H1 (cell line): ENCODE measurements around the gene CORO2B. TPM values are rescaled to one million over a fixed set of nuclear protein-coding genes. Genes with fewer than 3 reads are reported as not detected.

Experiments used
- CTCF ChIA-PET: fragments of 300-600 bp; sonication (Branson Sonifier 250); formaldehyde crosslinking; loops from one replicate; lab custom pipeline; 2021; ENCODE audit not compliant: partially characterized antibody; lab: Charles Lee
- POLR2A ChIA-PET: fragments of 300-600 bp; sonication (Branson Sonifier 250); formaldehyde crosslinking; loops from one replicate; lab custom pipeline; 2021; ENCODE audit warnings: inconsistent platforms; ENCODE audit not compliant: partially characterized antibody; lab: Charles Lee
- DNase-seq, 2 experiments: peaks; one replicate each; pipeline versions ENCODE4 v3.0.0 to v3.0.0-alpha.2; 2010 to 2022; ENCODE audit warnings: low spot score in 2 of 2, low read depth in 1 of 2, mixed read lengths in 1 of 2
- FAIRE-seq: peaks from 2 replicates; lab custom pipeline; 2011; peaks lifted over from hg19 to GRCh38; lab: Jason Lieb, UNC
- H2AFZ ChIP-seq: 2 replicates; pipeline ENCODE4 v1.8.1; 2012; ENCODE audit warnings: low read length, inconsistent platforms
- H2AK5ac ChIP-seq: 2 replicates; pipeline ENCODE4 v1.6.1; 2013; ENCODE audit warnings: low read depth, low read length
- H2BK120ac ChIP-seq: replicated peaks from 2 replicates; pipeline ENCODE3; 2013; ENCODE audit warnings: low read depth, low read length, inconsistent platforms
- H2BK12ac ChIP-seq: 2 replicates; pipeline ENCODE4 v1.6.1; 2013; ENCODE audit warnings: low read depth, low read length
- H2BK15ac ChIP-seq: 2 replicates; pipeline ENCODE4 v1.6.1; 2013; ENCODE audit warnings: low read length
- H2BK20ac ChIP-seq: 2 replicates; pipeline ENCODE4 v1.6.1; 2013; ENCODE audit warnings: low read length
- H2BK5ac ChIP-seq: 2 replicates; pipeline ENCODE4 v1.6.1; 2013; ENCODE audit warnings: low read depth, low read length
- H3K14ac ChIP-seq: 2 replicates; pipeline ENCODE4 v1.6.1; 2013; ENCODE audit warnings: inconsistent platforms; ENCODE audit not compliant: insufficient read length
- H3K18ac ChIP-seq: 2 replicates; pipeline ENCODE4 v1.6.1; 2013; ENCODE audit warnings: low read length; ENCODE audit errors: extremely low read depth
- H3K23ac ChIP-seq: 2 replicates; pipeline ENCODE4 v1.6.1; 2013; ENCODE audit warnings: inconsistent platforms; ENCODE audit not compliant: insufficient read length
- H3K23me2 ChIP-seq: 2 replicates; pipeline ENCODE4 v1.6.1; 2013; ENCODE audit warnings: low read depth, low read length
- H3K27ac ChIP-seq: 2 replicates; pipeline ENCODE4 v1.6.1; 2011; ENCODE audit warnings: low read depth, low read length, inconsistent platforms
- H3K27me3 ChIP-seq, 4 experiments: replicated peaks in 1 of 4; 1 replicate in 1 of 4; 2 replicates in 3 of 4; pipeline versions ENCODE4 v1.6.1 to v1.8.1; 2011 to 2013; ENCODE audit warnings: low read length in 3 of 4, mild to moderate bottlenecking in 3 of 4, inconsistent platforms in 2 of 4, mixed read lengths in 2 of 4, moderate library complexity in 1 of 4; ENCODE audit not compliant: control insufficient read depth in 3 of 4, insufficient read depth in 3 of 4; ENCODE audit errors: extremely low read depth in 1 of 4
- H3K36me3 ChIP-seq, 4 experiments: 2 replicates each; pipeline versions ENCODE4 v1.6.1 to v1.8.1; 2011 to 2013; ENCODE audit warnings: mild to moderate bottlenecking in 4 of 4, low read length in 3 of 4, moderate library complexity in 2 of 4, control low read depth in 1 of 4, inconsistent platforms in 1 of 4; ENCODE audit not compliant: insufficient read depth in 4 of 4, control insufficient read depth in 2 of 4
- H3K4ac ChIP-seq: replicated peaks from 2 replicates; pipeline ENCODE3; 2013; ENCODE audit warnings: low read length, low read depth, mixed read lengths, inconsistent platforms; ENCODE audit not compliant: insufficient read length
- H3K4me1 ChIP-seq, 4 experiments: replicated peaks in 1 of 4; 1 replicate in 1 of 4; 2 replicates in 3 of 4; pipeline versions ENCODE4 v1.6.1 to v1.8.1; 2011 to 2013; ENCODE audit warnings: low read length in 3 of 4, inconsistent platforms in 2 of 4, mixed read lengths in 1 of 4; ENCODE audit not compliant: insufficient read depth in 4 of 4, control insufficient read depth in 3 of 4
- H3K4me2 ChIP-seq, 2 experiments: 2 replicates each; pipeline versions ENCODE4 v1.6.1 to v1.8.1; 2011 to 2013; ENCODE audit warnings: low read depth in 2 of 2, low read length in 2 of 2, control low read depth in 1 of 2, inconsistent platforms in 1 of 2, mild to moderate bottlenecking in 1 of 2; ENCODE audit not compliant: insufficient read depth in 1 of 2
- H3K4me3 ChIP-seq, 4 experiments: fragments of 200-600, 300-600 bp in 1 of 4; sonication (generic), shearing (Covaris generic), sonication (Bioruptor Twin) in 1 of 4; 2 replicates each; pipeline versions ENCODE4 v1.5.1 to v1.8.1; 2011 to 2016; ENCODE audit warnings: low read length in 4 of 4, low read depth in 3 of 4, control low read depth in 2 of 4, inconsistent platforms in 2 of 4, mild to moderate bottlenecking in 2 of 4, mixed read lengths in 1 of 4, moderate library complexity in 1 of 4; ENCODE audit not compliant: insufficient read depth in 2 of 4; ENCODE audit errors: extremely low read depth in 1 of 4
- H3K56ac ChIP-seq: replicated peaks from 2 replicates; pipeline ENCODE3; 2013; ENCODE audit warnings: low read depth, mild to moderate bottlenecking, mixed read lengths, low read length, inconsistent platforms; ENCODE audit not compliant: insufficient read length
- H3K79me1 ChIP-seq: 2 replicates; pipeline ENCODE4 v1.6.1; 2013; ENCODE audit warnings: low read depth, low read length, control low read depth
- H3K79me2 ChIP-seq, 2 experiments: 2 replicates each; pipeline versions ENCODE4 v1.6.1 to v1.8.1; 2012 to 2013; ENCODE audit warnings: low read length in 2 of 2, mild to moderate bottlenecking in 2 of 2, inconsistent platforms in 1 of 2; ENCODE audit not compliant: insufficient read depth in 2 of 2, control insufficient read depth in 1 of 2
- H3K9ac ChIP-seq, 4 experiments: replicated peaks in 1 of 4; 1 replicate in 1 of 4; 2 replicates in 3 of 4; pipeline versions ENCODE4 v1.6.1 to v1.8.1; 2011 to 2013; ENCODE audit warnings: low read depth in 3 of 4, low read length in 3 of 4, control low read depth in 2 of 4, mild to moderate bottlenecking in 2 of 4, moderate library complexity in 2 of 4, inconsistent platforms in 1 of 4; ENCODE audit errors: extremely low read depth in 1 of 4
- H3K9me3 ChIP-seq, 2 experiments: 2 replicates each; pipeline versions ENCODE4 v1.6.1 to v1.8.1; 2012 to 2013; ENCODE audit warnings: mild to moderate bottlenecking in 2 of 2, moderate library complexity in 2 of 2, control low read depth in 1 of 2, inconsistent platforms in 1 of 2, low read depth in 1 of 2, low read length in 1 of 2, mixed read lengths in 1 of 2; ENCODE audit not compliant: insufficient read depth in 2 of 2
- H4K20me1 ChIP-seq, 2 experiments: replicated peaks in 1 of 2; 2 replicates each; pipeline versions ENCODE3 to v1.8.1; 2011 to 2013; ENCODE audit warnings: inconsistent platforms in 2 of 2, low read length in 2 of 2, mild to moderate bottlenecking in 1 of 2; ENCODE audit not compliant: insufficient read depth in 2 of 2, control insufficient read depth in 1 of 2
- H4K5ac ChIP-seq: 2 replicates; pipeline ENCODE4 v1.6.1; 2013; ENCODE audit warnings: low read length, low read depth, mixed read lengths, inconsistent platforms; ENCODE audit not compliant: insufficient read length
- H4K8ac ChIP-seq: 2 replicates; pipeline ENCODE4 v1.8.0; 2013; ENCODE audit warnings: mild to moderate bottlenecking, moderate library complexity, low read length, inconsistent platforms; ENCODE audit not compliant: insufficient read depth; ENCODE audit errors: extremely low read depth
- H4K91ac ChIP-seq: replicated peaks from 2 replicates; pipeline ENCODE3; 2013; ENCODE audit warnings: low read length, mixed read lengths, inconsistent platforms; ENCODE audit not compliant: insufficient read length
- BCL11A ChIP-seq, 2 experiments: IDR thresholded peaks; one replicate each; pipeline ENCODE4 v1.6.1; 2011; ENCODE audit warnings: low read depth in 2 of 2, low read length in 2 of 2, mild to moderate bottlenecking in 2 of 2
- KDM1A ChIP-seq: fragments of 200-600, 300-600 bp; sonication (generic); IDR thresholded peaks from 2 replicates; pipeline ENCODE4 v1.7.1; 2016; ENCODE audit warnings: mild to moderate bottlenecking, low read length, borderline replicate concordance
- RFX5 ChIP-seq: IDR thresholded peaks from 2 replicates; pipeline ENCODE4 v1.6.1; 2011; ENCODE audit warnings: low read depth, low read length, improper control_type of control experiment, borderline replicate concordance
- SIX5 ChIP-seq: IDR thresholded peaks from 2 replicates; pipeline ENCODE4 v1.6.1; 2011; ENCODE audit warnings: mild to moderate bottlenecking, low read depth, low read length
- TBP ChIP-seq: IDR thresholded peaks from 2 replicates; pipeline ENCODE4 v1.6.1; 2011; ENCODE audit warnings: low read depth, low read length, improper control_type of control experiment
- WGBS, 2 experiments: shearing (Covaris generic) in 1 of 2; methylation state at CpG; one replicate each; pipeline versions ENCODE4 v1.1.6 to v1.1.7; 2013 to 2015; ENCODE audit warnings: low lambda C conversion rate in 2 of 2, mixed read lengths in 2 of 2, inconsistent platforms in 1 of 2, low coverage in 1 of 2, missing lambda C conversion rate in 1 of 2; ENCODE audit not compliant: insufficient replicate concordance in 2 of 2, insufficient coverage in 1 of 2, insufficient read length in 1 of 2; ENCODE audit errors: extremely low coverage in 1 of 2, missing lambda C conversion rate in 1 of 2; 5-methylcytosine and 5-hydroxymethylcytosine counted together
- polyA plus RNA-seq, 7 experiments: library from polyadenylated mRNA; depleted of rRNA in 3 of 7; stranded (reverse) in 5 of 7; unstranded in 2 of 7; fragments of >200 nt in 5 of 7; fragments of 200-250 nt in 2 of 7; gene quantifications; 1 replicate in 5 of 7; 2 replicates in 1 of 7; 4 replicates in 1 of 7; pipeline versions ENCODE4 v1.2.1 to v1.2.3, GENCODE V29; 2011 to 2013; ENCODE audit warnings: missing spikeins in 2 of 7, mixed read lengths in 2 of 7
- total RNA-seq: library from RNA; stranded (reverse); fragmentation: NEBNext Ultra II Directional; extraction: Animal tissue kit (Norgen Biotek cat#: 25700); gene quantifications from 2 replicates; pipeline ENCODE4 v1.2.1, GENCODE V29; 2021
- TF ChIP-seq, protein P1 (sequence below): IDR thresholded peaks from 2 replicates; pipeline ENCODE4 v1.6.1; 2012; ENCODE audit warnings: inconsistent platforms
- TF ChIP-seq, protein P2 (sequence below): IDR thresholded peaks from 2 replicates; pipeline ENCODE4 v1.6.1; 2011; ENCODE audit warnings: low read depth, mild to moderate bottlenecking, low read length; ENCODE audit not compliant: insufficient read depth
- TF ChIP-seq, protein P3 (sequence below), 3 experiments: IDR thresholded peaks; 1 replicate in 2 of 3; 2 replicates in 1 of 3; pipeline versions ENCODE4 v1.5.1 to v1.6.1; 2011; ENCODE audit warnings: low read length in 3 of 3, mild to moderate bottlenecking in 3 of 3, inconsistent platforms in 2 of 3, low read depth in 1 of 3, moderate library complexity in 1 of 3; ENCODE audit not compliant: insufficient read depth in 1 of 3; ENCODE audit errors: control extremely low read depth in 1 of 3

Gene CORO2B
- total and polyA plus RNA-seq, 2 of the 8 experiments (the other 6 are each of a cell fraction or from before 2014, with no cell fraction given), result 3.4 to 6.7 TPM

DNA sequence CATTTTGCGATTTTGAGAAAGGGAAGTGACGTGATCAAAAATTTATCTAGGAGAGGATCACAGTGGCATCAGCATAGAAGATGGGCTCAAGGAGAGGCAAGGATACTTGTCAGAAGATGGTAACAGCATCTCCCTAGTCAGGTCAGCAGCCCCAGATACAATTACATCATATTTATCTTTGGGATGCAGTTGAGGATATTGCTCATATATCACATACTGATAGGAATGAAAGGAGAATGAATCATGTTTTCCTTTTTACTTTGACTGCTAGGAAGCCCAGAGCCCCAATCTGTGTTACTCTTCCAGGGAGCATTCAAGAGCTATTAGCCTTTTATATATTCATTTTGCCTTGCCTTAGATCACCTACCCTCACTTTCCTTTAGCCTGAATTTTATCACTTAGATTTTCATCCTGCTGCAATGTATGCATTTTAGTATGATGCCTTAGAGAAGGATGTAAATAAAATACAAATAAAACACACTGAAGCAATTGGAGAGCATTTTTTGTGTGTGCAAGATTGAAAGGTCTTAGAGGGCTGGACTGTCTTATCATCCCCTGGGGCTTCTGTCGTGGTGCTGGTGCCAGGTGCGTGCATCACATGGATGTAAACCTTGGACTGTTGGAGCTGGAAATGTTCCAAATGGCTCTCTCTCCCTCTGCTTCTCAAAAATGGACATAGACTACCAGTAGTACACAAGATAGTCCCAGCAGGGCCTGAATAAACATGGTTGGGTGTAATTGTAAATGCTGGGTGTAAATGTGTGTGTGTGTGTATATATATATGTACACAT lies 40.3 kb downstream of the CORO2B start:
- H3K27ac ChIP-seq, result no peak overlapping the region
- H3K4me3 ChIP-seq, result no peak overlapping the region
- no peak overlapping the region for H2AK5ac ChIP-seq
- H2BK20ac ChIP-seq, result no peak overlapping the region
- H3K18ac ChIP-seq, result no peak overlapping the region
- H4K8ac ChIP-seq, result no peak overlapping the region
- H3K27me3 ChIP-seq, result no peaks in the 10 kb centered on the region
- CTCF ChIA-PET, result interaction anchor here (1.0 to 2.8 kb wide), 4 partner anchors 12 to 69 kb away, joined by 3 to 10 read pairs (median 4); no protein-coding TSS in a partner anchor
- no peak overlapping the region for H2AFZ ChIP-seq
- H3K4me2 ChIP-seq, result no peak overlapping the region
- no peak overlapping the region for H3K23ac ChIP-seq
- H2BK12ac ChIP-seq, result no peak overlapping the region
- no peak overlapping the region for H2BK5ac ChIP-seq
- no peak overlapping the region for H2BK120ac ChIP-seq
- H3K9me3 ChIP-seq, result no peaks in the 10 kb centered on the region
- H3K23me2 ChIP-seq, result 0 out of 2 replicates have a peak, but pooled peaks cover 2% of the 10 kb centered on the region
- peaks cover 4 to 16% (median 8%) of the 10 kb centered on the region in 4 experiments for H3K4me1 ChIP-seq
- no peak overlapping the region for H3K14ac ChIP-seq
- H3K79me2 ChIP-seq, result no peaks in the 10 kb centered on the region
- no peak overlapping the region for H4K91ac ChIP-seq
- no peaks in the 10 kb centered on the region for H3K79me1 ChIP-seq
- WGBS, 2 experiments, result 94% methylated on average over 4 of the region's 4 CpGs; no CpG with 5 or more reads in 1 of the 2 experiments
- H3K36me3 ChIP-seq, result no peaks in the 10 kb centered on the region; a peak in 1 of 8 replicates
- no peak overlapping the region for H3K56ac ChIP-seq
- POLR2A ChIA-PET, result no interaction called here
- no peak overlapping the region for H3K9ac ChIP-seq
- FAIRE-seq (no peak), DNase-seq (no peak)
- H3K4ac ChIP-seq, result no peak overlapping the region
- no peaks in the 10 kb centered on the region for H4K20me1 ChIP-seq
- no peak overlapping the region for H2BK15ac ChIP-seq
- no peak overlapping the region for H4K5ac ChIP-seq
- TF ChIP-seq TBP (no peak), KDM1A (no peak), SIX5 (no peak), RFX5 (no peak), BCL11A (IDR thresholded peaks at IDR 0.05; ENCODE audit: low read depth in 2 of 2, low read length in 2 of 2) (no peak)
- TF ChIP-seq, protein P1, sequence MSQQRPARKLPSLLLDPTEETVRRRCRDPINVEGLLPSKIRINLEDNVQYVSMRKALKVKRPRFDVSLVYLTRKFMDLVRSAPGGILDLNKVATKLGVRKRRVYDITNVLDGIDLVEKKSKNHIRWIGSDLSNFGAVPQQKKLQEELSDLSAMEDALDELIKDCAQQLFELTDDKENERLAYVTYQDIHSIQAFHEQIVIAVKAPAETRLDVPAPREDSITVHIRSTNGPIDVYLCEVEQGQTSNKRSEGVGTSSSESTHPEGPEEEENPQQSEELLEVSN, result no peak
- TF ChIP-seq, protein P2, sequence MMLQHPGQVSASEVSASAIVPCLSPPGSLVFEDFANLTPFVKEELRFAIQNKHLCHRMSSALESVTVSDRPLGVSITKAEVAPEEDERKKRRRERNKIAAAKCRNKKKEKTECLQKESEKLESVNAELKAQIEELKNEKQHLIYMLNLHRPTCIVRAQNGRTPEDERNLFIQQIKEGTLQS, result no peak
- TF ChIP-seq, protein P3, sequence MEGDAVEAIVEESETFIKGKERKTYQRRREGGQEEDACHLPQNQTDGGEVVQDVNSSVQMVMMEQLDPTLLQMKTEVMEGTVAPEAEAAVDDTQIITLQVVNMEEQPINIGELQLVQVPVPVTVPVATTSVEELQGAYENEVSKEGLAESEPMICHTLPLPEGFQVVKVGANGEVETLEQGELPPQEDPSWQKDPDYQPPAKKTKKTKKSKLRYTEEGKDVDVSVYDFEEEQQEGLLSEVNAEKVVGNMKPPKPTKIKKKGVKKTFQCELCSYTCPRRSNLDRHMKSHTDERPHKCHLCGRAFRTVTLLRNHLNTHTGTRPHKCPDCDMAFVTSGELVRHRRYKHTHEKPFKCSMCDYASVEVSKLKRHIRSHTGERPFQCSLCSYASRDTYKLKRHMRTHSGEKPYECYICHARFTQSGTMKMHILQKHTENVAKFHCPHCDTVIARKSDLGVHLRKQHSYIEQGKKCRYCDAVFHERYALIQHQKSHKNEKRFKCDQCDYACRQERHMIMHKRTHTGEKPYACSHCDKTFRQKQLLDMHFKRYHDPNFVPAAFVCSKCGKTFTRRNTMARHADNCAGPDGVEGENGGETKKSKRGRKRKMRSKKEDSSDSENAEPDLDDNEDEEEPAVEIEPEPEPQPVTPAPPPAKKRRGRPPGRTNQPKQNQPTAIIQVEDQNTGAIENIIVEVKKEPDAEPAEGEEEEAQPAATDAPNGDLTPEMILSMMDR (IDR thresholded peaks at IDR 0.05; ENCODE audit: control extremely low read depth in 1 of 3, insufficient read depth in 1 of 3, low read depth in 1 of 3, low read length in 3 of 3), result no peak
